SK-N-SH treated with all-trans-retinoic acid at 6 μM for 48 hours (cell line): ENCODE measurements around the gene TMX4.
A peak's percentile ranks its signal among the peaks of the same experiment; 100 is the strongest.

Experiments used
- ATAC-seq: fragments of 200-7000 bp; cut with Tn5 transposase; 3 replicates; pipeline ENCODE4 v1.9.1; 2020; ENCODE audit warnings: mild to moderate bottlenecking, moderate library complexity
- ARNTL ChIP-seq: fragments of 450-650 bp; formaldehyde crosslinking; IDR thresholded peaks from 2 replicates; pipeline ENCODE4 v1.5.0; 2020; ENCODE audit warnings: low read depth, mild to moderate bottlenecking, moderate library complexity, borderline replicate concordance
- CREB5 ChIP-seq: fragments of 250-450 bp; sonication (Bioruptor Pico); IDR thresholded peaks from 2 replicates; pipeline ENCODE4 v1.5.1; 2020; ENCODE audit warnings: low read depth, mild to moderate bottlenecking, moderate library complexity
- CSDC2 ChIP-seq: fragments of 250-450 bp; sonication (Bioruptor Pico); IDR thresholded peaks from 2 replicates; pipeline ENCODE4 v1.5.0; 2020; ENCODE audit warnings: mild to moderate bottlenecking, moderate library complexity
- ESRRG ChIP-seq: fragments of 250-450 bp; sonication (Bioruptor Pico); IDR thresholded peaks from 2 replicates; pipeline ENCODE4 v1.6.1; 2021; ENCODE audit warnings: mild to moderate bottlenecking
- ISL1 ChIP-seq: fragments of 250-450 bp; sonication (Bioruptor Pico); IDR thresholded peaks from 2 replicates; pipeline ENCODE4 v2.1.2; 2022; ENCODE audit warnings: mild to moderate bottlenecking, moderate library complexity
- PATZ1 ChIP-seq: fragments of 250-450 bp; sonication (Bioruptor Pico); IDR thresholded peaks from 2 replicates; pipeline ENCODE4 v1.8.0; 2020; ENCODE audit warnings: mild to moderate bottlenecking, moderate library complexity, borderline replicate concordance
- PPARA ChIP-seq: fragments of 250-450 bp; sonication (Bioruptor Pico); IDR thresholded peaks from 2 replicates; pipeline ENCODE4 v1.5.0; 2020; ENCODE audit warnings: mild to moderate bottlenecking, borderline replicate concordance
- RARB ChIP-seq: fragments of 250-450 bp; sonication (Bioruptor Pico); IDR thresholded peaks from 2 replicates; pipeline ENCODE4 v1.8.0; 2021; ENCODE audit warnings: mild to moderate bottlenecking, moderate library complexity
- SNAI2 ChIP-seq: fragments of 250-450 bp; sonication (Bioruptor Pico); IDR thresholded peaks from 2 replicates; pipeline ENCODE4 v1.5.0; 2020; ENCODE audit warnings: mild to moderate bottlenecking, moderate library complexity
- TCF4 ChIP-seq: fragments of 250-450 bp; sonication (Bioruptor Pico); IDR thresholded peaks from 2 replicates; pipeline ENCODE4 v1.8.0; 2021; ENCODE audit warnings: mild to moderate bottlenecking, moderate library complexity, borderline replicate concordance
- TOX ChIP-seq: fragments of 250-450 bp; sonication (Bioruptor Pico); IDR thresholded peaks from 2 replicates; pipeline ENCODE4 v1.8.0; 2021; ENCODE audit warnings: mild to moderate bottlenecking, moderate library complexity, borderline replicate concordance
- ZC3H10 ChIP-seq: fragments of 250-450 bp; sonication (Bioruptor Pico); IDR thresholded peaks from 2 replicates; pipeline ENCODE4 v1.5.1; 2021; ENCODE audit warnings: mild to moderate bottlenecking, moderate library complexity
- ZFP30 ChIP-seq: fragments of 450-650 bp; formaldehyde crosslinking; IDR thresholded peaks from 2 replicates; pipeline ENCODE4 v1.5.0; 2022; ENCODE audit warnings: mild to moderate bottlenecking, moderate library complexity
- ZNF565 ChIP-seq: fragments of 450-650 bp; formaldehyde crosslinking; conservative IDR thresholded peaks from 2 replicates; pipeline ENCODE4 v1.5.0; 2020; ENCODE audit warnings: low read depth, mild to moderate bottlenecking, moderate library complexity
- ZNF70 ChIP-seq: fragments of 450-650 bp; formaldehyde crosslinking; IDR thresholded peaks from 2 replicates; pipeline ENCODE4 v1.5.0; 2020; ENCODE audit warnings: mild to moderate bottlenecking, moderate library complexity
- ZNF8 ChIP-seq: fragments of 450-650 bp; formaldehyde crosslinking; IDR thresholded peaks from 2 replicates; pipeline ENCODE4 v1.5.0; 2020; ENCODE audit warnings: mild to moderate bottlenecking, moderate library complexity
- TF ChIP-seq, protein P1 (sequence below): fragments of 250-450 bp; sonication (Bioruptor Pico); IDR thresholded peaks from 2 replicates; pipeline ENCODE4 v1.8.0; 2021; ENCODE audit warnings: low read depth, mild to moderate bottlenecking, moderate library complexity, borderline replicate concordance
- TF ChIP-seq, protein P2 (sequence below): fragments of 250-450 bp; sonication (Bioruptor Pico); IDR thresholded peaks from 2 replicates; pipeline ENCODE4 v1.5.0; 2020; ENCODE audit warnings: mild to moderate bottlenecking, moderate library complexity
- TF ChIP-seq, protein P3 (sequence below): fragments of 250-450 bp; sonication (Bioruptor Pico); IDR thresholded peaks from 2 replicates; pipeline ENCODE4 v1.5.1; 2021; ENCODE audit warnings: mild to moderate bottlenecking, moderate library complexity

Gene TMX4

DNA sequence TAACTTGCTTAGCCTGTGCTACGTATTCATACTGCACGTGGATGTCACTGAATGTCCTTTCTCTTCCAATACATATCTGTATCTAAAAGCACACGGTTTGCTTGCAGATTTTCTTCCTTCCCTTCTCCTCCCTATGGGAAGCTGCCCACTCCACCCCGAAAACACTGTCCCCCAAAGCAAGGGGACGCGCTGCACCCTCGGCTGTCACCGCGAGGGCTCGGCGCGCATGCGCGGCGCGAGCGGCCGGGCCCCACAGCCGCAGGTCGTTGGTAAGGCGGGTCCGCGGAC lies 659 bp downstream of the TMX4 start (continued):
- TF ChIP-seq, protein P1, sequence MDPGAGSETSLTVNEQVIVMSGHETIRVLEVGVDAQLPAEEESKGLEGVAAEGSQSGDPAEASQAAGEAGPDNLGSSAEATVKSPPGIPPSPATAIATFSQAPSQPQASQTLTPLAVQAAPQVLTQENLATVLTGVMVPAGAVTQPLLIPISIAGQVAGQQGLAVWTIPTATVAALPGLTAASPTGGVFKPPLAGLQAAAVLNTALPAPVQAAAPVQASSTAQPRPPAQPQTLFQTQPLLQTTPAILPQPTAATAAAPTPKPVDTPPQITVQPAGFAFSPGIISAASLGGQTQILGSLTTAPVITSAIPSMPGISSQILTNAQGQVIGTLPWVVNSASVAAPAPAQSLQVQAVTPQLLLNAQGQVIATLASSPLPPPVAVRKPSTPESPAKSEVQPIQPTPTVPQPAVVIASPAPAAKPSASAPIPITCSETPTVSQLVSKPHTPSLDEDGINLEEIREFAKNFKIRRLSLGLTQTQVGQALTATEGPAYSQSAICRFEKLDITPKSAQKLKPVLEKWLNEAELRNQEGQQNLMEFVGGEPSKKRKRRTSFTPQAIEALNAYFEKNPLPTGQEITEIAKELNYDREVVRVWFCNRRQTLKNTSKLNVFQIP (CRISPR knock-in tag), result no peak
- TF ChIP-seq TOX (CRISPR knock-in tag) (no peak), ZNF8 (CRISPR knock-in tag) (no peak), PATZ1 (CRISPR knock-in tag) (no peak)
- TF ChIP-seq, all 23 proteins: peak for 0

DNA sequence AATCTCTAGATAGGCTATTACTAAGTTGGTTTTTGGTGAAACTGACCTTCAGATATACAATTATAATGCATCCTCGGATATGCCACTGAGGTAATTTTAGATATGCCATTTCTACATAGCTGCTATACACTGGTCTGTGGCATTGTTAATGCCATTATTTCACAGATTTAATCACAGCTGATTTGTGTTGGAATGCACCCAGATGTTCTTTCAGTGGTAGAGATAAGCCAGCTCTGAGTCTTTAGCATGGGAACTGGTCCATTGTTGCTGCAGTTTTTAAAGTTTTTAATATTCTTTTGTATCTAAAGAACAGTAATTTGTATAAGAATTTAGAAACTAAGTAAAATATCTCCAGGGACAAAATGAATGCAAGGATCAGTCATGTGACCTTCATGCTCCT lies 6.8 kb downstream of the TMX4 start:
- no peak for ATAC-seq
- TF ChIP-seq, protein P2, sequence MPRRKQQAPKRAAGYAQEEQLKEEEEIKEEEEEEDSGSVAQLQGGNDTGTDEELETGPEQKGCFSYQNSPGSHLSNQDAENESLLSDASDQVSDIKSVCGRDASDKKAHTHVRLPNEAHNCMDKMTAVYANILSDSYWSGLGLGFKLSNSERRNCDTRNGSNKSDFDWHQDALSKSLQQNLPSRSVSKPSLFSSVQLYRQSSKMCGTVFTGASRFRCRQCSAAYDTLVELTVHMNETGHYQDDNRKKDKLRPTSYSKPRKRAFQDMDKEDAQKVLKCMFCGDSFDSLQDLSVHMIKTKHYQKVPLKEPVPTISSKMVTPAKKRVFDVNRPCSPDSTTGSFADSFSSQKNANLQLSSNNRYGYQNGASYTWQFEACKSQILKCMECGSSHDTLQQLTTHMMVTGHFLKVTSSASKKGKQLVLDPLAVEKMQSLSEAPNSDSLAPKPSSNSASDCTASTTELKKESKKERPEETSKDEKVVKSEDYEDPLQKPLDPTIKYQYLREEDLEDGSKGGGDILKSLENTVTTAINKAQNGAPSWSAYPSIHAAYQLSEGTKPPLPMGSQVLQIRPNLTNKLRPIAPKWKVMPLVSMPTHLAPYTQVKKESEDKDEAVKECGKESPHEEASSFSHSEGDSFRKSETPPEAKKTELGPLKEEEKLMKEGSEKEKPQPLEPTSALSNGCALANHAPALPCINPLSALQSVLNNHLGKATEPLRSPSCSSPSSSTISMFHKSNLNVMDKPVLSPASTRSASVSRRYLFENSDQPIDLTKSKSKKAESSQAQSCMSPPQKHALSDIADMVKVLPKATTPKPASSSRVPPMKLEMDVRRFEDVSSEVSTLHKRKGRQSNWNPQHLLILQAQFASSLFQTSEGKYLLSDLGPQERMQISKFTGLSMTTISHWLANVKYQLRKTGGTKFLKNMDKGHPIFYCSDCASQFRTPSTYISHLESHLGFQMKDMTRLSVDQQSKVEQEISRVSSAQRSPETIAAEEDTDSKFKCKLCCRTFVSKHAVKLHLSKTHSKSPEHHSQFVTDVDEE (CRISPR knock-in tag), result peak; percentile 70; the same call in 1 of the 2 replicates
- TF ChIP-seq TCF4 (CRISPR knock-in tag) (peak; percentile 71), ISL1 (peak; percentile 59), TOX (CRISPR knock-in tag) (no peak)

GRCh38 chr20:8008733-8009132 lies 10.8 kb downstream of the TMX4 start:
- TF ChIP-seq ARNTL (CRISPR knock-in tag), result no peak
- TF ChIP-seq ZNF70 (CRISPR knock-in tag), result no peak
- TF ChIP-seq PPARA (CRISPR knock-in tag), result no peak
- TF ChIP-seq SNAI2, result no peak
- no peak for TF ChIP-seq ESRRG
- no peak for TF ChIP-seq ZFP30 (CRISPR knock-in tag)
- TF ChIP-seq ZC3H10, result no peak
- TF ChIP-seq TOX (CRISPR knock-in tag), result no peak
- TF ChIP-seq ISL1, result no peak
- no peak for TF ChIP-seq ZNF8 (CRISPR knock-in tag)
- no peak for TF ChIP-seq CSDC2 (CRISPR knock-in tag)
- TF ChIP-seq ZNF565 (CRISPR knock-in tag), result no peak
- TF ChIP-seq, protein P2 (CRISPR knock-in tag), result no peak
- TF ChIP-seq, protein P3, sequence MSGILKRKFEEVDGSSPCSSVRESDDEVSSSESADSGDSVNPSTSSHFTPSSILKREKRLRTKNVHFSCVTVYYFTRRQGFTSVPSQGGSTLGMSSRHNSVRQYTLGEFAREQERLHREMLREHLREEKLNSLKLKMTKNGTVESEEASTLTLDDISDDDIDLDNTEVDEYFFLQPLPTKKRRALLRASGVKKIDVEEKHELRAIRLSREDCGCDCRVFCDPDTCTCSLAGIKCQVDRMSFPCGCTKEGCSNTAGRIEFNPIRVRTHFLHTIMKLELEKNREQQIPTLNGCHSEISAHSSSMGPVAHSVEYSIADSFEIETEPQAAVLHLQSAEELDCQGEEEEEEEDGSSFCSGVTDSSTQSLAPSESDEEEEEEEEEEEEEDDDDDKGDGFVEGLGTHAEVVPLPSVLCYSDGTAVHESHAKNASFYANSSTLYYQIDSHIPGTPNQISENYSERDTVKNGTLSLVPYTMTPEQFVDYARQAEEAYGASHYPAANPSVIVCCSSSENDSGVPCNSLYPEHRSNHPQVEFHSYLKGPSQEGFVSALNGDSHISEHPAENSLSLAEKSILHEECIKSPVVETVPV (CRISPR knock-in tag), result no peak
- no peak for ATAC-seq

- ATAC-seq, result no peak
- no peak for TF ChIP-seq ARNTL (CRISPR knock-in tag)
- TF ChIP-seq RARB (CRISPR knock-in tag), result no peak
- TF ChIP-seq TCF4 (CRISPR knock-in tag), result no peak
- TF ChIP-seq CREB5 (CRISPR knock-in tag), result no peak
- TF ChIP-seq ZNF70 (CRISPR knock-in tag), result no peak
- no peak for TF ChIP-seq TOX (CRISPR knock-in tag)
- TF ChIP-seq PATZ1 (CRISPR knock-in tag), result no peak
- TF ChIP-seq PPARA (CRISPR knock-in tag), result no peak
- no peak for TF ChIP-seq CSDC2 (CRISPR knock-in tag)
- no peak for TF ChIP-seq ISL1
- no peak for TF ChIP-seq ESRRG
- TF ChIP-seq, protein P1 (CRISPR knock-in tag), result no peak
Measured at GRCh38 chr20:8007490-8007889, 12.1 kb downstream of the TMX4 start.
